ENCODE data around the gene ETV6. TPM values are rescaled to one million over a fixed set of nuclear protein-coding genes. Genes with fewer than 3 reads are reported as not detected.

ETV6 gene
- total and polyA plus RNA-seq, 2 of the 8 experiments (the other 6 are each of a cell fraction or from before 2014, with no cell fraction given): 5.5 to 23.9 TPM

- Histone ChIP-seq H3K36me3 (ENCODE audit: control insufficient read depth in 2 of 4, insufficient read depth in 4 of 4, low read length in 3 of 4) (peaks cover 0 to 3% (median 0%) of the 10 kb centered on the region in 4 experiments; a peak in 2 of 8 replicates), H4K20me1 (replicated peaks in 1 of 2; ENCODE audit: control insufficient read depth in 1 of 2, insufficient read depth in 2 of 2, low read length in 2 of 2) (no peaks in the 10 kb centered on the region), H2BK5ac (ENCODE audit: low read depth, low read length) (no peak overlapping the region), H2BK15ac (ENCODE audit: low read length) (no peak overlapping the region), H2AK5ac (ENCODE audit: low read depth, low read length) (no peak overlapping the region), H4K8ac (ENCODE audit: extremely low read depth, insufficient read depth, low read length) (no peak overlapping the region), H3K56ac (replicated peaks; ENCODE audit: insufficient read length, low read depth, low read length) (no peak overlapping the region), H4K5ac (ENCODE audit: insufficient read length, low read depth, low read length) (no peak overlapping the region), H3K27ac (ENCODE audit: low read depth, low read length) (no peak overlapping the region), H2BK20ac (ENCODE audit: low read length) (no peak overlapping the region), H2AFZ (ENCODE audit: low read length) (no peak overlapping the region), H3K23ac (ENCODE audit: insufficient read length) (no peak overlapping the region), H3K79me2 (ENCODE audit: control insufficient read depth in 1 of 2, insufficient read depth in 2 of 2, low read length in 2 of 2) (no peaks in the 10 kb centered on the region), H3K79me1 (ENCODE audit: low read depth, low read length) (no peaks in the 10 kb centered on the region; the same call in 1 of the 2 replicates), H2BK120ac (replicated peaks; ENCODE audit: low read depth, low read length) (no peak overlapping the region), H3K4me3 (ENCODE audit: extremely low read depth in 1 of 4, insufficient read depth in 2 of 4, low read depth in 3 of 4, low read length in 4 of 4) (no peak overlapping the region), H2BK12ac (ENCODE audit: low read depth, low read length) (no peak overlapping the region), H3K14ac (ENCODE audit: insufficient read length) (no peak overlapping the region), H3K9ac (replicated peaks in 1 of 4; ENCODE audit: extremely low read depth in 1 of 4, low read depth in 3 of 4, low read length in 3 of 4) (no peak overlapping the region), H3K23me2 (ENCODE audit: low read depth, low read length) (no peaks in the 10 kb centered on the region), H3K9me3 (ENCODE audit: insufficient read depth in 2 of 2, low read depth in 1 of 2, low read length in 1 of 2) (peaks cover 16 to 22% of the 10 kb centered on the region in 2 experiments), H3K4me2 (ENCODE audit: insufficient read depth in 1 of 2, low read depth in 2 of 2, low read length in 2 of 2) (no peak overlapping the region), H4K91ac (replicated peaks; ENCODE audit: insufficient read length, low read length) (no peak overlapping the region), H3K27me3 (replicated peaks in 1 of 4; ENCODE audit: control insufficient read depth in 3 of 4, extremely low read depth in 1 of 4, insufficient read depth in 3 of 4, low read length in 3 of 4) (no peaks in the 10 kb centered on the region), H3K18ac (ENCODE audit: extremely low read depth, low read length) (no peak overlapping the region), H3K4ac (replicated peaks; ENCODE audit: insufficient read length, low read depth, low read length) (peak overlapping the region; percentile 54), H3K4me1 (replicated peaks in 1 of 4; ENCODE audit: control insufficient read depth in 3 of 4, insufficient read depth in 4 of 4, low read length in 3 of 4) (no peaks in the 10 kb centered on the region)
- ChIA-PET POLR2A (ENCODE audit: partially characterized antibody) (interaction anchor here (0.6 to 1.2 kb wide), 4 partner anchors 8 to 284 kb away, joined by 3 read pairs; no protein-coding TSS in a partner anchor), CTCF (ENCODE audit: partially characterized antibody) (no interaction called here)
- TF ChIP-seq RXRA (IDR thresholded peaks at IDR 0.05; ENCODE audit: insufficient read depth, low read depth, low read length): no peak
- no peak for TF ChIP-seq SUZ12 (IDR thresholded peaks at IDR 0.05; ENCODE audit: low read length)
- no peak for TF ChIP-seq POLR2AphosphoS5 (IDR thresholded peaks at IDR 0.05; ENCODE audit: low read depth, low read length)
- no peak for TF ChIP-seq CTCF (IDR thresholded peaks at IDR 0.05; ENCODE audit: control extremely low read depth in 1 of 3, insufficient read depth in 1 of 3, low read depth in 1 of 3, low read length in 3 of 3)
- TF ChIP-seq CHD2 (IDR thresholded peaks at IDR 0.05; ENCODE audit: low read length): no peak
- DNase-seq (ENCODE audit: low read depth in 1 of 2, low spot score in 2 of 2) (peak in 1 of 2 experiments; percentile 11), FAIRE-seq (no peak)
- WGBS, 2 experiments (ENCODE audit: extremely low coverage in 1 of 2, insufficient coverage in 1 of 2, insufficient read length in 1 of 2, insufficient replicate concordance in 2 of 2, low coverage in 1 of 2, low lambda C conversion rate in 2 of 2, missing lambda C conversion rate in 1 of 2): 66% methylated on average over 4 of the region's 6 CpGs; no CpG with 5 or more reads in 1 of the 2 experiments
Measured at GRCh38 chr12:11633968-11634367, 15.5 kb upstream of the ETV6 start.

All from H1 (cell line).